Stimulated activated CD4-positive, alpha-beta T cell treated with anti-CD3 and anti-CD28 coated beads, Interleukin-12 subunit alpha, Interleukin-12 subunit beta, amount 100 ng/mL, for 48 hours (primary cell): ENCODE data around the gene TCHP.
A peak's percentile ranks its signal among the peaks of the same experiment; 100 is the strongest.
"Not testable (repeated sequence)": the region's sequence is repeated elsewhere in the genome, so short reads cannot be mapped to it uniquely, and the experiment has no call there.

Experiments used
- DNase-seq, 3 donors: peaks; one replicate each; pipeline ENCODE4 v3.0.0-alpha.2; 2020; ENCODE audit warnings: low read depth in 2 of 3, low spot score in 1 of 3

TCHP gene

DNA sequence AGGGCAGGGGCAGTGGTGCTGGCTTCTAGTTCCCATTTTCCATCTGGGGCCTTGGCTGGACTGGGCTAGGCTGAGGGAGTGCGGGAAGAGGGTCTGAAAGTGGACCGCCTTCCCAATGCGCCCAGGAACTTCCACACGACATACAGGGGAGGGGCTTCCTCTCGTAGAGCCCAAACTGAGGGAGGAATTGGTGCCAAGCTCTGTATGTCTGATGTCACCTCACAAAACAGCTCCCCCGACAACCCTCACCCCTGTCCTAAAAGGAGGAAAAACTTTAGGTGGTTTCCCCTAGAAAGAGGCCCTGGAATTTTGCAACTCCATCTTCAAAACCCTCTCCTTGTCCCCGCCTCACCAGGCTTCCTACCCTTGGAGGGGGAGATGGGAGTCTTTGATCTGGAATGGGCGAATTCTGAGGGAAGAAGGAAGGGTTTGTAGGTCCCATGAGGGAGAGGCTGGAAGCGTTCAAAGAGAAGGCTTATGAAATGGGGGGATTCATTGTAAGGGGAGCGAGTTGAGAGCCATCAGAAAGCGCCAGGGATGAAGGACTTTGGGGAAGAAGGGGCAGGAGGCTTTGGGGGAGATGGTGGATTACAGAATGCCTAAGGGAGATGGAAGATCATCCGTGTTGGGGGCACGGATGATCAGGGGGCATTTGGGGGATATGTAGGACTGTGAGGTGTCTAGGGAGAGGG lies 20.6 kb upstream of the TCHP start:
- no peak for DNase-seq

GRCh38 chr12:109880043-109880931 lies 19.8 kb upstream of the TCHP start, which contains the start of gene GLTP:
GLTP (minus strand) TSS chr12:109880541; CDS start chr12:109880374, 167 bp downstream.
- DNase-seq: peak; percentile 73 to 88 (median 75)

DNA sequence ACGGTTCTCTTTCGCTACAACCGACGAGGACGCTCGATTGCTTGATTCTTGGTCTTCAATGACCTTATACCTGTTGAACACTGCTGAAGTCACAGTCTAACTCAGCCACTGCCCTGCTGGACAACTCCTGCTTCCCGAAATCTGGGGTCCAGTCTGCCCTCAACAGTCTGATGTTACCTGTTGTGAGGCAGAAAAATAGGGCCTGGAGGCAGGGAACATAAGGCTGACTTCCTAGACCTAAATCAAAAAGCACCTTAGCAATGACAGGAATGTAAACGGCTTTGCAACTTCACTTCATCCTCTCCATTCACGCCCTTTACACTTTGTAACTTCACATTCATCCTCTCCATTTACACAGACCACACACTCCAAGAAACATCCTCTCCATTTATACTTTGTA lies 19.1 kb upstream of the TCHP start:
- no peak for DNase-seq

DNA sequence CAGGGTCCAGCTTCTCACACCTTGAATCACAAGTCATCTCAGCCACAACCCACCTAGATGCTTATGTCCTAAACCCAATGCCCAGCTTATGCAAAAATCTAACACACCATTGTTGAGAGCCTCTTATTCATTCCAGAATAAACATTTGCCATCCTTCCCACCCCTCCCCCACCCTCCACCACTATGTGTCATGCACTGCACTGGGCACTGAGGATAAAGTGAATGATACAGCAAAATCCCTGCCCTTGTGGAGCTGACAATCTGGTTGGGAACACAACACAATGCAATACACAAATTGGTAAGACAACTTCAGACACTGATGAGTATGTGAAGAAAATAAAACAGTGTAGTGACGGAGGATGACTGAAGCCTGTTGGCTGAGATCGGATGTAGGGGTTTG lies 18.3 kb upstream of the TCHP start:
- DNase-seq: no peak

- DNase-seq: no peak
These were observed 16.6 kb upstream of the TCHP start for GRCh38 chr12:109883461-109883860.

- no peak for DNase-seq
These were observed 14.5 kb upstream of the TCHP start for GRCh38 chr12:109885616-109886015.

DNA sequence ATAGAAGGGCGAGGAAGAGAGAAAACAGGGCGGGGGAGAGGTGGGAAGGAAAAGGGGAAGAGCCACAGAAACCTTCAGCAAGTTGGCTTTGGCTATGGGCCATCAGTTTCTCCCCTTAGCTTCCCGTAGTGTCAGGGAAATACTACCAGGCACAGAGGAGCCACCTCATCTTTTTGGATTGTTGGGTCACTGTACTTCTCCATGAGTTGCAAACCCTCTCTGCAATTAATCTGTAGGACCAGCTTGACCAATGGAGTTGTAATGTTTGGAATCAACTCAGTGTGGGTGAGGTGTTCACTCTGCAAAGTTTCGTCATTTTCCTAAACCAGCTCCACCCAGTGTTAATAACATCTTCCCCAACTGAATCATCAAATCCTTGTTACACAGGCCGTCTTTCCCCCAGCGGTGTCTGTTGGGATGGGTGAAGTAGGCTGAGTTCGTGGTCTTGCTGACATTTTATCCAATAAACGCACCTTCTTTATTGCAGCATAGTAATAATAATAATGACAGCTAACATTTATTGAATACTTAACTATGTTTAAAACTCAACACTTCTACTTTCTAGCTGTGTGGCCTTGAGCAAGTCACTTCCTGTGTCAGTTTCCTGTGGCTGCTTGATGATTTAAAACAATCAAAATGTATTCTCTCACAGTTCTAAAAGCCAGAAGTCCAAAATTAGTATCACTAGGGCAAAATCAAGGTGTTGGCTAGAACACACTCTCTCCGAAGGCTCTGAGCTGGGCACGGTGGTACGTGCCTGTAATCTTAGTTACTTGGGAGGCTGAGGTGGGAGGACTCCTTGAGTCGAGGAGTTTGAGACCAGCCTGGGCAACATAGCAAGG lies 11.7 kb upstream of the TCHP start:
- no peak for DNase-seq

DNA sequence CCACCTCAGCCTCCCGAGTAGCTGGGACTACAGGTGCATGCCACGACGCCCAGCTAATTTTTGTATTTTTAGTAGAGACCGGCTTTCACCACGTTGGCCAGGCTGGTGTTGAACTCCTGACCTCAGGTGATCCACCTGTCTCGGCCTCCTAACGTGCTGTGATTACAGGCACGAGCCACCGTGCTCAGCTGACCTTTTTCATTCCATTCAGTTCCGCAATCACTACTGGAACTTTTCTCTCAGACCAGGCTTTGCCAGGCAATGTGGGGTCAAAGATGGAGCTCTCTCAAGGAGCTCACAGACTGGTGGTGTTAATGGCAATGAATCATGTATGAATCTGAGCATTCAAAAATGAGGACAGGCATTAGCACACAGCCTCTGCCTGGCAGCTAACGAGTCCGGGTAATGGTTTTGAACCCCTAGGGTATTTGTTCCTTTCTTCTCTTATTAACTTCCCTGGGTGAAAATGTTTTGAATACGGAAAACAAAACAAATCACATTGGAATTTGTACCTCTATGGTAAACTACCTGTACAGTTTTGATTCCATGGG lies 9.4 kb upstream of the TCHP start:
- no peak for DNase-seq

DNA sequence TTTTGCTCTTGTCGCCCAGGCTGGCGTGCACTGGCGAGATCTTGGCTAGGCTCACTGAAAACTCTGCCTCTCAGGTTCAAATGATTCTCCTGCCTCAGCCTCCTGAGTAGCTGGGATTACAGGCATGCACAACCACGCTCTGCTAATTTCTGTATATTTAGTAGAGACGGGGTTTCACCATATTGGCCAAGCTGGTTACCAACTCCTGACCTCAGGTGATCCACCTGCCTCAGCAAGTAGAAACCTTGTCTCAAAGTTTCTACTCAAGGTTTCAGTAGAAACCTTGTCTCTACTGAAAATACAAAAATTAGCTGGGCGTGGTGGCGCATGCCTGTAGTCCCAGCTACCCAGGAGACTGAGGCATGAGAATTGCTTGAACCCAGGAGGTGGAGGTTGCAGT lies 8.3 kb upstream of the TCHP start:
- not testable (repeated sequence) for DNase-seq

GRCh38 chr12:109892165-109892715 lies 7.8 kb upstream of the TCHP start:
- DNase-seq: no peak

- no peak for DNase-seq
These were observed 7.3 kb upstream of the TCHP start for GRCh38 chr12:109892748-109893147.

GRCh38 chr12:109893261-109893995 lies 6.6 kb upstream of the TCHP start:
- DNase-seq: no peak

DNA sequence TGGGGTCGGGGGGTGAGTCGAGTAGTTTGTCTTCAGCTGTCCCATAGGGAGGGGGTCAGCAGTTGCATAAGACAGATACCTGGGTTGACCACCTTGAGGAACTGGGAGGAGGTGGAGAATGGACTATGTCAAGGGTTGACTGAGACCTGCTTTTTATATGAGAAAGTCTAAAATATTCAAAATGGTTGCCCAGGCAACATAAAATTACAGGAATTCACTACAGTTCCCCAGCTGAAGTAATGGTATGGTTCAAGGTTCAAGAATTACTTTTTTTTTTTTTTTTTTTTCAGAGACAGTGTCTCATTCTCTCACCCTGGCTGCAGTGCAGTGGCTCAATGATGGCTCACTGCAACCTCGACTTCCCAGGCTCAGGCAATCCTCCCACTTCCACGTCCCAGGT lies 5.1 kb upstream of the TCHP start:
- no peak for DNase-seq

DNA sequence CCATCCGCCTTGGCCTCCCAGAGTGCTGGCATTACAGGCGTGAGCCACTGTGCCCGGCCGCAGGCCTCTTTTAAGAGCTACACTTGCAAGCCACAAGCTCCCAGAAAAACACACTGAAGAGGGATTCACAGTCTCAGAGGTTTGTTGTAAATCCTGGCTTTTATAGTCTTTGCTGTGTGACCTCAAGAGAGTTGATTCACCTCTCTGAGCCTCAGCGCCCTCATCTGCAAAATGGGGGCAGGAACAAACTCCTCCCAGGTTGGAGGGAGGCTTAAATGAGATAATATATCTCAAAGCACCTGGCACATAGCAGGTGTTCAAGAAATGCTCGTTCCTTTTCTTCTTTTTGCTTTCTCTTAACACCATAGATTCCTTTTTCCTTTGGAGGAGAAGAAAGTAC lies 3.9 kb upstream of the TCHP start:
- no peak for DNase-seq

- DNase-seq: no peak
These were observed 3.0 kb upstream of the TCHP start for GRCh38 chr12:109897029-109897428.

DNA sequence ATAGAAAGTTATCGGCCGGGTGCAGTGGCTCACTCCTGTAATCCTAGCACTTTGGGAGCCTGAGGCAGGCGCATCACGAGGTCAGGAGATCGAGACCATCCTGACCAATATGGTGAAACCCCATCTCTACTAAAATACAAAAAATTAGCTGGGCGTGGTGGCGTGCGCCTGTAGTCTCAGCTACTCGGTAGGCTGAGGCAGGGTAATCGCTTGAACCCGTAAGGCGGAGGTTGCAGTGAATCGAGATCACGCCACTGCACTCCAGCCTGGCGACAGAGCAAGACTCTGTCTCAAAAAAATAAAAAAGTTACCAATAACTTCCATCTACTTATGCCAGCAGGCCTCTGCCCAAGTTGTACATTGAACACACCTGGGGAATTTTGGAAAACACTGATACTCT lies 729 bp upstream of the TCHP start:
- not testable (repeated sequence) for DNase-seq

GRCh38 chr12:109900752-109901580 lies 892 bp downstream of the TCHP start:
- no peak for DNase-seq

- no peak for DNase-seq
These were observed 2.9 kb downstream of the TCHP start for GRCh38 chr12:109902891-109903418.

GRCh38 chr12:109905301-109905700 lies 5.2 kb downstream of the TCHP start:
- DNase-seq: no peak
